NB4 (cell line): Measurements from ENCODE around the gene CD70.
"Not testable (repeated sequence)": the region's sequence is repeated elsewhere in the genome, so short reads cannot be mapped to it uniquely, and the experiment has no call there.

Experiments used
- DNase-seq: peaks from one replicate; pipeline ENCODE4 v3.0.0; 2010; ENCODE audit warnings: low read depth
- H3K4me3 ChIP-seq: one replicate; pipeline ENCODE4 v1.5.1; 2011; ENCODE audit warnings: mild to moderate bottlenecking, low read depth, low read length, moderate library complexity
- CTCF ChIP-seq: IDR thresholded peaks from one replicate; pipeline ENCODE4 v1.5.1; 2012; ENCODE audit warnings: low read depth, low read length
- MAX ChIP-seq: IDR thresholded peaks from 2 replicates; pipeline ENCODE4 v1.6.1; 2011; ENCODE audit warnings: low read depth, low read length
- MYC ChIP-seq: IDR thresholded peaks from 2 replicates; pipeline ENCODE4 v1.6.1; 2011; ENCODE audit warnings: low read depth, low read length
- POLR2A ChIP-seq: IDR thresholded peaks from 2 replicates; pipeline ENCODE4 v1.6.1; 2011; ENCODE audit warnings: mild to moderate bottlenecking; ENCODE audit not compliant: insufficient read length; ENCODE audit errors: extremely low read depth

CD70 gene

GRCh38 chr19:6556043-6556449, 34.9 kb downstream of the CD70 start:
- TF ChIP-seq MYC (no peak), CTCF (no peak), MAX (no peak), POLR2A (no peak)
- DNase-seq: no peak
- H3K4me3 ChIP-seq: no peak overlapping the region

GRCh38 chr19:6551607-6552450, 39.1 kb downstream of the CD70 start:
- no peak overlapping the region for H3K4me3 ChIP-seq
- TF ChIP-seq CTCF: peak; percentile 5
- no peak for TF ChIP-seq POLR2A

GRCh38 chr19:6551091-6551490, 39.9 kb downstream of the CD70 start:
- H3K4me3 ChIP-seq: no peak overlapping the region
- TF ChIP-seq CTCF: no peak
- TF ChIP-seq MYC: no peak
- TF ChIP-seq POLR2A: no peak
- TF ChIP-seq MAX: no peak
- no peak for DNase-seq

More at GRCh38 chr19:6551607-6552450, 39.1 kb downstream of the CD70 start:
- DNase-seq: peak; percentile 70

GRCh38 chr19:6550679-6551078, 40.3 kb downstream of the CD70 start:
- H3K4me3 ChIP-seq: not testable (repeated sequence)
- DNase-seq: peak; percentile 28

GRCh38 chr19:6543866-6544347, 47.0 kb downstream of the CD70 start:
- no peak for DNase-seq
- H3K4me3 ChIP-seq: no peak overlapping the region
- TF ChIP-seq MAX (no peak), POLR2A (no peak), MYC (no peak), CTCF (no peak)

GRCh38 chr19:6540918-6541689, 49.8 kb downstream of the CD70 start:
- no peak for DNase-seq
- H3K4me3 ChIP-seq: no peak overlapping the region
- TF ChIP-seq POLR2A (no peak), CTCF (no peak), MAX (no peak), MYC (no peak)
